Measurements from ENCODE around the gene LYPD5. TPM values are rescaled to one million over a fixed set of nuclear protein-coding genes. Genes with fewer than 3 reads are reported as not detected.

LYPD5 gene
- total RNA-seq, 1 donor = 0.72 TPM

DNA sequence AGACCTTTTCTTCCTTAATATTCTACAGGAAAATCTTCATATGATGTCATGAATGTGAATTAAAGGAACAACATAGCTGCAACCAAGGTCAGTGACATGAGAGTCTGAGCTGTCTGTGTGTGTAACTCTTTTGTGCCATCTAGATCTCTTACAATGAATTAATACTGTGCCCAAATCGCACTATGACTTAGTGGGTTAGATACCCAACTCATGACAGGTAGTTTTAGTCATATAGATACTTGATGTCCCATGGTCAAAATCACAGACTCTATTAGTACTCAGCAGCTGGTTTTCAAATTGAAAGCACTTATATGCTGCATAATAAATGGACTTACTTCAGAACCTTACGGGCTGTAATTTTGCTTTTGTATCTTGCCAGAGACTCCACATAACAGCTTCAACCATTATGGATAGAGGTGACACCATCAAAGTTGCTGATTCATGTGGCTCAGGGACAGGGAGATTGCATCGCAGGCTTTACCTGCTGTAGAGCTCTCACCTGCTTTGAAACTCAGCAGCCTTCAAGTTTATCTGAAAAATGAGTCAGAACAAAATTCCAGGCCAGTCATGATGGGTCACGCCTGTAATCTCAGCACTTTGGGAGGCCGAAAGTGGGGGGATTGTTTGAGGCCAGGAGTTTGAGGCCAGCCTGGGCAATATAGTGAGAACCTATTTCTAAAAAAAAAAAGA, 12.6 kb upstream of the LYPD5 start:
- Histone ChIP-seq H3K36me3 (ENCODE audit: insufficient read depth, low read length) (no peaks in the 10 kb centered on the region), H3K4me1 (ENCODE audit: insufficient read depth, low read length) (peaks cover under 1% of the 10 kb centered on the region), H4K20me1 (ENCODE audit: insufficient read depth, low read length) (no peaks in the 10 kb centered on the region), H3K9me3 (ENCODE audit: low read depth, low read length) (no peaks in the 10 kb centered on the region), H3K27me3 (ENCODE audit: insufficient read depth, low read length) (peaks cover 3% of the 10 kb centered on the region), H3K4me3 (ENCODE audit: insufficient read depth, low read length) (no peak overlapping the region), H3K79me2 (ENCODE audit: insufficient read depth, low read length) (no peaks in the 10 kb centered on the region), H3K27ac (ENCODE audit: low read depth, low read length) (no peak overlapping the region), H3K4me2 (ENCODE audit: insufficient read depth, low read length) (no peak overlapping the region), H2AFZ (ENCODE audit: low read length) (no peak overlapping the region)
- TF ChIP-seq CTCF (IDR thresholded peaks at IDR 0.05; ENCODE audit: extremely low read depth, low read depth, low read length) = no peak
- DNase-seq (ENCODE audit: insufficient read length, low spot score, missing footprints) = no peak

DNA sequence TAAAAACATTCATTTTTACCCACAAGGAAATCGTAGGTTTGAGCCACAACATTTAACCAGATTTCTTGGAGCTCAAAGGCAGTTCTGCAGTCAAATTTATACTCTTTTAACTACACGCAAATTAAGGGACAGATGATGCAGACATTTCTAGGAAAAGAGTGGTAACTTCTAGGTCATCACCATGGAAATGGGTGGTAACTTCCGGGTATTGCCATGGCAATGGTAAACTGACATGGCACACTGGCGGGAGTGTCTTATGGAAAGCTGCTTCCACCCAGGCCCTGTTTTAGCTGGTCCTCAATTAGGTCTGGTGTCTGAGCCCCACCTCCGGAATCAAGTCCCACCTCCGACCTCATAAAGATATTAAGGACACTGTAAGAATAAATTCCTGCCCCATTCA, 10.4 kb upstream of the LYPD5 start:
- no peak overlapping the region for H3K4me3 ChIP-seq (ENCODE audit: insufficient read depth, low read length)
- TF ChIP-seq CTCF (IDR thresholded peaks at IDR 0.05; ENCODE audit: extremely low read depth, low read depth, low read length) = no peak

GRCh38 chr19:43812259-43812658, 10.0 kb upstream of the LYPD5 start:
- no peak overlapping the region for H2AFZ ChIP-seq (ENCODE audit: low read length)
- H4K20me1 ChIP-seq (ENCODE audit: insufficient read depth, low read length) = no peaks in the 10 kb centered on the region
- no peak for TF ChIP-seq CTCF (IDR thresholded peaks at IDR 0.05; ENCODE audit: extremely low read depth, low read depth, low read length)
- no peaks in the 10 kb centered on the region for H3K79me2 ChIP-seq (ENCODE audit: insufficient read depth, low read length)
- no peak for DNase-seq (ENCODE audit: insufficient read length, low spot score, missing footprints)
- no peak overlapping the region for H3K4me3 ChIP-seq (ENCODE audit: insufficient read depth, low read length)
- no peak overlapping the region for H3K4me2 ChIP-seq (ENCODE audit: insufficient read depth, low read length)
- H3K27me3 ChIP-seq (ENCODE audit: insufficient read depth, low read length) = peaks cover 6% of the 10 kb centered on the region
- H3K27ac ChIP-seq (ENCODE audit: low read depth, low read length) = no peak overlapping the region
- no peaks in the 10 kb centered on the region for H3K36me3 ChIP-seq (ENCODE audit: insufficient read depth, low read length)
- no peaks in the 10 kb centered on the region for H3K4me1 ChIP-seq (ENCODE audit: insufficient read depth, low read length)
- H3K9me3 ChIP-seq (ENCODE audit: low read depth, low read length) = no peaks in the 10 kb centered on the region

More for the DNA sequence above, 10.4 kb upstream of the LYPD5 start:
- H3K36me3 ChIP-seq (ENCODE audit: insufficient read depth, low read length) = no peaks in the 10 kb centered on the region
- H3K9me3 ChIP-seq (ENCODE audit: low read depth, low read length) = no peaks in the 10 kb centered on the region
- H3K79me2 ChIP-seq (ENCODE audit: insufficient read depth, low read length) = no peaks in the 10 kb centered on the region
- no peak overlapping the region for H3K27ac ChIP-seq (ENCODE audit: low read depth, low read length)
- H3K27me3 ChIP-seq (ENCODE audit: insufficient read depth, low read length) = peaks cover 4% of the 10 kb centered on the region
- no peaks in the 10 kb centered on the region for H4K20me1 ChIP-seq (ENCODE audit: insufficient read depth, low read length)
- no peak overlapping the region for H3K4me2 ChIP-seq (ENCODE audit: insufficient read depth, low read length)
- H3K4me1 ChIP-seq (ENCODE audit: insufficient read depth, low read length) = no peaks in the 10 kb centered on the region
- no peak for DNase-seq (ENCODE audit: insufficient read length, low spot score, missing footprints)
- no peak overlapping the region for H2AFZ ChIP-seq (ENCODE audit: low read length)

- Histone ChIP-seq H3K79me2 (ENCODE audit: insufficient read depth, low read length) (no peaks in the 10 kb centered on the region), H3K27me3 (ENCODE audit: insufficient read depth, low read length) (peaks cover 8% of the 10 kb centered on the region), H3K27ac (ENCODE audit: low read depth, low read length) (no peak overlapping the region), H3K4me2 (ENCODE audit: insufficient read depth, low read length) (no peak overlapping the region), H3K4me3 (ENCODE audit: insufficient read depth, low read length) (no peak overlapping the region), H3K36me3 (ENCODE audit: insufficient read depth, low read length) (no peaks in the 10 kb centered on the region), H2AFZ (ENCODE audit: low read length) (no peak overlapping the region), H3K9me3 (ENCODE audit: low read depth, low read length) (no peaks in the 10 kb centered on the region), H3K4me1 (ENCODE audit: insufficient read depth, low read length) (no peaks in the 10 kb centered on the region), H4K20me1 (ENCODE audit: insufficient read depth, low read length) (no peaks in the 10 kb centered on the region)
- no peak for DNase-seq (ENCODE audit: insufficient read length, low spot score, missing footprints)
- TF ChIP-seq CTCF (IDR thresholded peaks at IDR 0.05; ENCODE audit: extremely low read depth, low read depth, low read length) = no peak
Measured at GRCh38 chr19:43811837-43812236, 9.6 kb upstream of the LYPD5 start.
